HG03439 (cell line): ENCODE data around the gene PALM.

ENCODE experiments used
- ATAC-seq: cut with Tn5 transposase; IDR thresholded peaks from one replicate; pipeline ENCODE4 v1.9.1; 2021; ENCODE audit warnings: mild to moderate bottlenecking, moderate library complexity; ENCODE audit not compliant: unreplicated experiment

PALM gene

GRCh38 chr19:778910-779653 is 70.3 kb downstream of the PALM start:
- ATAC-seq: no peak

- ATAC-seq: no peak
Measured at GRCh38 chr19:780935-781334, 72.2 kb downstream of the PALM start.

- no peak for ATAC-seq
Measured at GRCh38 chr19:781800-782184, 73.1 kb downstream of the PALM start.

DNA sequence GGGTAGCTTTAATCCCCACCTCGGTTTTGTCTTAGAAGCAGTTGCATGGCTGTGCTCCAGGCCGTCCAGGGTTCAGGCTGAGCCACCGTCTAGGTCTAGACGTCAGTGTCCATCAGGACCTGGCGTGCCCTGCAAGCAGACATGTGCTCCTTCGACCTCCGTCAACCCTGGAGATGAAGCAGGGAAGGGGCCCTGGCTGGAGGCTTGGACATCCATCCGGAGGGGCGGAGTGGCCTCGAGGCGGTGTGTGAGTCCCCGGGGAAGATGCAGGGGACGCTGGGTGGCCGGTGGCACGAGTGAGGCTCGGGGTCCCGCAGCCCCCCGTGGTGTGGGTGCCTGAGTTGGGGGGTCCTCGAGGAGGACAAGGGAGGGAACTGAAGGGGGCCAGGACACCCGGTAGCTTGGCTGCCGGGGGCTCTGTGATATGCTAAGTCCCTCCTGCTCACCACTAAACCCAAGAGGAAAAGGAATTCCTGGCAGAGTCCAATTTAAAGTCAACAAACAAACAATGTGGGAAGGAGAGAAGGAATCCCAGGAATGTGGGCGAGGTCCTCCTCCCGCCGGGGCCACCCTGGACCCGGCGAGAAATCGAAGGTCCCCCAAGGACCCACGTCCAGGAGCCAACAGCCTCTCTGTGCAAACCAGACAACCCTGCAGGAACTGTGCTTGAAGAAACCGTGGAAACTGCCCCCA is 73.6 kb downstream of the PALM start:
- no peak for ATAC-seq

- no peak for ATAC-seq
Measured at GRCh38 chr19:782878-783668, 74.3 kb downstream of the PALM start.

- ATAC-seq: no peak
Measured at GRCh38 chr19:784541-784940, 75.8 kb downstream of the PALM start.

GRCh38 chr19:787536-787935 is 78.8 kb downstream of the PALM start:
- no peak for ATAC-seq

- no peak for ATAC-seq
Measured at GRCh38 chr19:788686-788982, 79.9 kb downstream of the PALM start.

GRCh38 chr19:788983-789700 is 80.4 kb downstream of the PALM start:
- ATAC-seq: no peak

- no peak for ATAC-seq
Measured at GRCh38 chr19:789701-790060, 80.9 kb downstream of the PALM start.

DNA sequence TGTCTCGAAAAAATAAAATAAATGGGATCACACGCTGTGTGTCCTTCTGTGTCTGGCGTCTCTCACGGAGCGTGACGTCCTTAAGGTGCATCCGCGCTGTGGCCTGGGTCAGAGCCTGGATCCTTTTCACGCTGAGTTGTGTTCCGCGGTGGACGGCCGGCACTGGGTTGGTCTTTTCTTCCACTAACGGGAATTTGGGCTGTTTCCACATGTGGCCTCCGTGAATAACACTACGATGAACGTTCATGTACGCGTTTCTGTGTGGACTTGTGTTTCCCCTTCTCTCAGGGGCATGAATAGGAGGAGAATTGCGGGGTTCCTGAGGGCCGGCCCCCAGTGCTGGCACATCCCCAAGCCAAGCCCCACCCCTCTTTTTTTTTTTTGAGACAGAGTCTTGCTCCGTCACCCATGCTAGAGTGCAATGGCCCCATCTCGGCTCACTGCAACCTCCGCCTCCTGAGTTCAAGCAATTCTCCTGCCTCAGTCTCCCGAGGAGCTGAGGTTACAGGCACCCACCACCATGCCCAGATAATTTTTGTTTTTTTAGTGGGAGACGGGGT is 82.4 kb downstream of the PALM start:
- no peak for ATAC-seq

DNA sequence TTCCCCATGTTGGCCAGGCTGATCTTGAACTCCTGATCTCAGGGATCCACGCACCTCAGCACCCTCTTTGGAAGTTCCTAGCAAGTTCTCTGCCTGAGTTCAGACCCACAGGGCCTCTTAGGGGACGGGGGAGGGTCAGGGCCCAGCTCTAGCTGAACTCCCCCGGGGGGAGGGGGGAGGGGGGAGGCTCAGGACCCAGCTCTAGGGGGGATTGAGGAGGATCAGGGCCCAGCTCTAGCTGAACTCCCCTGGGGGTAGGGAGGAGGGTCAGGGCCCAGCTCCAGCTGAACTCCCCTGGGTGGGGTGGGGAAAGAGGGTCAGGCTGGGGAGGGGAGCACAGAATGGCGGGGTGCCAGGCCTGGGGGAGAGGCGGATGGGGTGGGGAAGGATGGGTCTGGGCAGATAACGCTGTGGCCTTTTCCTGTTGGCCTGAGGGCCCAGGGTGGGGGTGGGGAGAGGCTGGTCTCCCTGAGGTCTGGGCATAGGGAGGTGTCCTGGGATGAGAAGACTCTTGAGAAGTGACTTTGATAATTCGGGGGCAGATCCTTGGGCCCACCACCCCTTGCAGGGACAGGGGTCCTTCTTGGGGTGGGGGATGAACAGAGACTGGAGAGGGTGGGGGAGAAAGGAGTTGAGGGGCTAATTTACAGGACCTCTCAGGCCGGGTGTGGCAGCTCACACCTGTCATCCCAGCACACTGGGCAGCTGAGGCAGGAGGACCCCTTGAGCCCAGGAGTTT is 83.0 kb downstream of the PALM start:
- no peak for ATAC-seq

- ATAC-seq: no peak
Measured at GRCh38 chr19:792306-792885, 83.7 kb downstream of the PALM start.

- ATAC-seq: no peak
Measured at GRCh38 chr19:793806-794205, 85.1 kb downstream of the PALM start.

GRCh38 chr19:795073-795611 is 86.4 kb downstream of the PALM start:
- no peak for ATAC-seq

DNA sequence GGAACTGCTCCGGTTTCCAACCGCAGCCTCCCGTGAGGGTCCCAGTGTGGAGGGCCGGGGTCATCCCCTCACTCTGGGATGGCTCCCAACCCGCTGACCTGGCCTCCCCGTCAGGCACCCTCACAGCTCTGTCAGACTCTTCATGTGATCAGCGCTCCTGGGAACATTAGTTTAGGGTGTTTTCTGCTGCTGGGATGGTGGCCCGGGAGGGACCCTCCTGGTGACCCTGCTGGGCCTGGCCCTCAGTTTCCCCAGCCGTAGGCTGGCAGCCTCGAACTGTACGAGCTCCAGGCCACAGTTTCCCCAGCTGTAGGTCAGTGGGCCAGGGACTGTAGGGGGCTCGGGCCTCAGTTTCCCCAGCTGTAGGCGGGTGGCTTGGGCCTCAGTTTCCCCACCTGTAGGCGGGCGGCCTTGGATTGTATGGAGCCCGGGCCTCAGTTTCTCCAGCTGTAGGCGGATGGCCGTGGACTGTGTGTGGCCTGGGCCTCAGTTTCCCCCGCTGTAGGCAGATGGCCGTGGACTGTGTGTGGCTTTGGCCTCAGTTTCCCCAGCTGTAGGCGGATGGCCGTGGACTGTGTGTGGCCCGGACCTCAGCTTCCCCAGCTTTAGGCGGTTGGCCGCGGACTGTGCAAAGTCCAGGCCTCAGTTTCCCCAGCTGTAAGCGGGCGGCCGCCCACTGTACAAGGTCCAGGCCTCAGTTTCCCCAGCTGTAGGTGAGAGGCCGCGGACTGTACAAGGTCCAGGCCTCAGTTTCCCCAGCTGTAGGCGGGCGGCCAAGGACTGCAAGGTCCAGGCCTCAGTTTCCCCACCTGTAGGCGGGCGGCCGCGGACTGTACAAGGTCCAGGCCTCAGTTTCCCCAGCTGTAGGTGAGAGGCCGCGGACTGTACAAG is 87.2 kb downstream of the PALM start:
- ATAC-seq: no peak

DNA sequence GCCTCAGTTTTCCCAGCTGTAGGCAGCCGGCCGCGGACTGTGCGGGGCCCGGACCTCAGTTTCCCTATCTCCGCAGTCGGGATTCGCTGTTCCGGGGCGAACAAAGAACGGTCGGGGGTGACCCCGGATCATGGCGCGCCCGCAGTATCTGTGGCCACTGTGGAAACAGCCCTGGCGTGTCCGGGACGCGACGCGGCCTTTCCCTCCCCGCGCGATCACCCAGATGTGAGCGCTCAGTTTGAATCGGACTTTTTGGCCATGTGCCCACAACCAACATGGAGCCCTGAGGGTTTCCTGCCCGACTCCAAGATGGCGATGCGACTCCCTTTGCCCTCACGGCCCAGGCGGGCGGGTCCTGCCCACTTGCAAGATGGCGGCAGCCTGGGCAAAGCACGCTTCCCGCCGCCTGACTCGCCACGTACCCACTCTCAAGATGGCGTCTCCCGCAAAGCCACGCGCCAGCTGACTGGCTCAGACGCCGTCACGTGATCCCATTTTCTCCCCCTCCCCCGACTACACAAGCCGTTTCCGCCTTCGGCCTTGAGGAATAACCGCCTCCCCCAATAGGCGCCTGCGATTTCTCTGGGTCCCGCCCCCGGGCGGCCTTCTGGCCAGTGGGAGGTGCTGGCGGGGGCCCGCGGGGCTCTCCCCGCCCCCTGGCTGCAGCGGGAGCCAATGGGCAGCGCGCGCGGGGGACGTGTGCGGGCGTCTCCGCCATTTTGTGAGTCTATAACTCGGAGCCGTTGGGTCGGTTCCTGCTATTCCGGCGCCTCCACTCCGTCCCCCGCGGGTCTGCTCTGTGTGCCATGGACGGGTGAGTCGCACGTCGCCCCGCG is 88.2 kb downstream of the PALM start, which contains the start of gene PTBP1:
Gene PTBP1 (plus strand): TSS at position 761 of the 836 bp plus-strand sequence. CDS start 46 bp downstream, at position 807.
- ATAC-seq: peak; percentile 79
